Tibial nerve (tissue), 4 donors: ENCODE measurements around the gene ALG1L2. TPM values are rescaled to one million over a fixed set of nuclear protein-coding genes. Genes with fewer than 3 reads are reported as not detected.
"Not testable (repeated sequence)": the region's sequence is repeated elsewhere in the genome, so short reads cannot be mapped to it uniquely, and the experiment has no call there.

Experiments
- DNase-seq, 2 donors: peaks; one replicate each; pipeline ENCODE4 v3.0.0-alpha.2; 2019; ENCODE audit warnings: low spot score in 2 of 2
- H3K27ac ChIP-seq, 4 donors: fragments of 200-600 bp; sonication (generic) in 3 of 4; one replicate each; pipeline ENCODE4 v1.5.1; 2017 to 2019; ENCODE audit warnings: mild to moderate bottlenecking in 1 of 4
- H3K27me3 ChIP-seq, 2 donors: fragments of 200-600 bp; sonication (generic) in 1 of 2; one replicate each; pipeline versions ENCODE4 v1.5.1 to v1.6.0; 2017 to 2019
- H3K36me3 ChIP-seq, 3 donors: fragments of 200-600 bp; sonication (generic); one replicate each; pipeline ENCODE4 v1.5.1; 2018 to 2019
- H3K4me1 ChIP-seq, 4 donors: fragments of 200-600 bp; sonication (generic) in 3 of 4; one replicate each; pipeline ENCODE4 v1.5.1; 2017 to 2019
- H3K4me3 ChIP-seq, 4 donors: fragments of 200-600 bp; sonication (generic) in 3 of 4; one replicate each; pipeline ENCODE4 v1.5.1; 2017 to 2019; ENCODE audit warnings: mild to moderate bottlenecking in 1 of 4, moderate library complexity in 1 of 4
- H3K9me3 ChIP-seq, 4 donors: fragments of 200-600 bp; sonication (generic) in 3 of 4; one replicate each; pipeline ENCODE4 v1.5.1; 2017 to 2019
- CTCF ChIP-seq, 5 experiments: fragments of 200-600 bp in 3 of 5; fragments of 450-650 bp in 2 of 5; sonication (generic) in 3 of 5; IDR thresholded peaks; one replicate each; pipeline ENCODE4 v1.5.1; 2016 to 2019; ENCODE audit warnings: antibody characterized with exemption in 5 of 5, mild to moderate bottlenecking in 3 of 5, moderate library complexity in 2 of 5
- EP300 ChIP-seq, 2 donors: sonication (generic); formaldehyde crosslinking; IDR thresholded peaks; one replicate each; pipeline ENCODE4 v1.6.1; 2017; ENCODE audit warnings: antibody characterized with exemption in 2 of 2, mild to moderate bottlenecking in 1 of 2
- POLR2A ChIP-seq, 2 donors: fragments of 450-650 bp; IDR thresholded peaks; one replicate each; pipeline ENCODE4 v1.6.1; 2017; ENCODE audit warnings: antibody characterized with exemption in 2 of 2, mild to moderate bottlenecking in 2 of 2, moderate library complexity in 2 of 2
- WGBS, 2 donors: methylation state at CpG; one replicate each; pipeline ENCODE4 v1.1.5; 2018; 5-methylcytosine and 5-hydroxymethylcytosine counted together
- total RNA-seq, 4 donors: library from RNA; depleted of rRNA; stranded (reverse); fragments of >200 nt; gene quantifications; one replicate each; pipeline ENCODE4 v1.1.0, GENCODE V29; 2016

Gene ALG1L2
- total RNA-seq, 4 donors from 2014 or later: not detected

GRCh38 chr3:130058267-130058657 is 23.4 kb upstream of the ALG1L2 start:
- not testable (repeated sequence) for H3K36me3 ChIP-seq

DNA sequence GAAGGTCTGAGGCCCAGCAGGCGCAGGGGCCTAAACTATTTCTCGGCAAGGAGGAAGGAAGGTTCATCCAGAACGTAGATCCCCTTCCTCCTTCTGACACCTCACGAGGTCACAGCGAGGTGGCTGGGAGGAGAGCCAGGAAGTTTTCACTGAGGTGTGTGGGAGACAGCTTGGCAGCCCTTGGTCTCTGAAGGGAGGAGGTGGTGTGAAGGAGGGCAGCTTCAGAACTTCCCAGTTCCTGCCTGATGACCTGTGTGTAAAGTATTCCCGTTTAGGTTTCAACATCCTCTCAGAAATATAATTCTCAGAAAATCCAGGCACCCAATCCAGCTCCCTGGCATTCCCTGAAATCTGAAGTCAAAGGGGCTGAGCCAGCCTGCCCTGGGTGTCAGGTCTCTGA is 22.9 kb upstream of the ALG1L2 start:
- not testable (repeated sequence) for DNase-seq, H3K4me1 ChIP-seq, H3K27me3 ChIP-seq, H3K4me3 ChIP-seq, H3K9me3 ChIP-seq, H3K27ac ChIP-seq, H3K36me3 ChIP-seq
- 30 to 56% methylated on average over 4 to 6 of the region's 6 CpGs for WGBS, 2 donors

More at GRCh38 chr3:130058267-130058657, 23.4 kb upstream of the ALG1L2 start:
- not testable (repeated sequence) for H3K27me3 ChIP-seq, H3K4me3 ChIP-seq, H3K9me3 ChIP-seq, DNase-seq, H3K4me1 ChIP-seq, H3K27ac ChIP-seq
- 84% methylated on average over 4 of the region's 4 CpGs; no CpG with 5 or more reads in 1 of the 2 donors for WGBS, 2 donors

- WGBS, 2 donors: 100% methylated on average over 1 of the region's 1 CpG
- not testable (repeated sequence) for H3K4me3 ChIP-seq, DNase-seq, H3K4me1 ChIP-seq, H3K9me3 ChIP-seq, H3K36me3 ChIP-seq, H3K27me3 ChIP-seq, H3K27ac ChIP-seq
Observed at GRCh38 chr3:130059162-130059561, 22.5 kb upstream of the ALG1L2 start.

GRCh38 chr3:130073582-130073981 is 8.0 kb upstream of the ALG1L2 start:
- Histone ChIP-seq H3K4me1 (no peaks in the 10 kb centered on the region), H3K27me3 (no peaks in the 10 kb centered on the region)

DNA sequence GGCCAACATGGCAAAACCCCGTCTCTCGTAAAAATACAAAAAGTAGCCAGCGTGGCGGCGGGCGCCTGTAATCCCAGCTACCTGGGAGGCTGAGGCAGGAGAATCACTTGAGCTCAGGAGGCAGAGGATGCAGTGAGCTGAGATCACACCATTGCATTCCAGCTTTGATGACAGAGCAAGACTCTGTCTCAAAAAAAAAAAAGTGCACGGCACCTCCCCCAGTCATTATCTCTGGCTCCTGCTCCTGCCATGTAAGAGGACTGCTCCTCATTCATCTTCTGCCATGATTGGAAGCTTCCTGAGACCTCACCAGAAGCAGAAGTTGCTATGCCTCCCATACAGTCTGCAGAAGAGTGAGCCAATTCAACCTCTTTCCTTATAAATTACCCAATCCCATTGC is 4.0 kb upstream of the ALG1L2 start:
- Histone ChIP-seq H3K4me3 (no peak overlapping the region), H3K27me3 (no peaks in the 10 kb centered on the region), H3K27ac (no peak overlapping the region), H3K4me1 (no peaks in the 10 kb centered on the region), H3K9me3 (no peaks in the 10 kb centered on the region), H3K36me3 (no peaks in the 10 kb centered on the region)
- TF ChIP-seq CTCF (IDR thresholded peaks at IDR 0.05): no peak
- no peak for TF ChIP-seq EP300 (IDR thresholded peaks at IDR 0.05)
- no peak for TF ChIP-seq POLR2A (IDR thresholded peaks at IDR 0.05)
- no peak for DNase-seq
- WGBS, 2 donors: 95 to 98% methylated on average over 7 of the region's 7 CpGs

More at GRCh38 chr3:130073582-130073981, 8.0 kb upstream of the ALG1L2 start:
- Histone ChIP-seq H3K4me3 (no peak overlapping the region), H3K36me3 (no peaks in the 10 kb centered on the region), H3K27ac (no peak overlapping the region), H3K9me3 (no peaks in the 10 kb centered on the region)
- TF ChIP-seq POLR2A (IDR thresholded peaks at IDR 0.05) (no peak), CTCF (IDR thresholded peaks at IDR 0.05) (no peak), EP300 (IDR thresholded peaks at IDR 0.05) (no peak)
- 67 to 73% methylated on average over 3 to 4 of the region's 4 CpGs for WGBS, 2 donors
- DNase-seq: no peak

DNA sequence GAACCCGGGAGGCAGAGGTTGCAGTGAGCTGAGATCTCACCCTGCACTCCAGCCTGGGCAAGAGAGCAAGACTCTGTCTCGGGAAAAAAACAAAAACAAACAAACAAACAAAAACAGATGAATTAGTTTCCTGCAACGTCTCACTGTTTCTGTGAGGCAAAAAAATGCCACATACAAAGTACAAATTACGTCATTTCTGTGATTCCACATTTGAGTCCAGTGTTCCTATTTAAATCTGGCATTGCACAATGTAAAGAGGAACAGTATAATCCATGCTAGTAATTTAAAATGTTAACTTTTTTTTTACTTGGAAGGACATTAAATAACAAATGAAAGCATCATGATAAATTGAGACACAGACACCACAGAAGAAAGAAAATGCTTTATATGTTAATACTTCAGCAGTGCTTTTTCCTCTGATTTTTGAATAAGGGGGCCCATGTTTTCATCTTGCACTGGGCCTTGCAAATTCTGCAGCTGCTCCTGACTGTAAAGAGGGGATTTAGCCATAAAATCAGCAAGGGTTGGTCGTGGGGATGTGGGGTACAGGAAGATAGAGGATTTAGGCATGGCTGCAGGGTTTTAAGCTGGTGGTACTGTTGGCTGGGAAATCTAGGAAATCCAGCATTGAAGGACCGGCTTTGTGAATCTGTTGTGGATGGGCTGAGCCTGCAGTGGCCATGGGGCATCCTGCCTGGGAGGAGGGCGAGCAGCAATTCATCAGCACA is 1.9 kb downstream of the ALG1L2 start:
- not testable (repeated sequence) for H3K9me3 ChIP-seq, DNase-seq, H3K27me3 ChIP-seq

GRCh38 chr3:130084436-130084980 is 2.9 kb downstream of the ALG1L2 start:
- Histone ChIP-seq H3K36me3 (no peaks in the 10 kb centered on the region), H3K9me3 (no peaks in the 10 kb centered on the region), H3K27me3 (no peaks in the 10 kb centered on the region), H3K4me3 (no peak overlapping the region), H3K4me1 (no peaks in the 10 kb centered on the region), H3K27ac (no peak overlapping the region)
- DNase-seq: no peak
- no peak for TF ChIP-seq EP300 (IDR thresholded peaks at IDR 0.05)
- no peak for TF ChIP-seq CTCF (IDR thresholded peaks at IDR 0.05)
- TF ChIP-seq POLR2A (IDR thresholded peaks at IDR 0.05): no peak
- 56 to 74% methylated on average over 5 of the region's 5 CpGs for WGBS, 2 donors

More for the DNA sequence above, 1.9 kb downstream of the ALG1L2 start:
- not testable (repeated sequence) for H3K27ac ChIP-seq, H3K4me3 ChIP-seq, H3K4me1 ChIP-seq, H3K36me3 ChIP-seq
- WGBS, 2 donors: 62 to 70% methylated on average over 7 of the region's 7 CpGs
